ENCODE results near the gene DCANP1.

DNA sequence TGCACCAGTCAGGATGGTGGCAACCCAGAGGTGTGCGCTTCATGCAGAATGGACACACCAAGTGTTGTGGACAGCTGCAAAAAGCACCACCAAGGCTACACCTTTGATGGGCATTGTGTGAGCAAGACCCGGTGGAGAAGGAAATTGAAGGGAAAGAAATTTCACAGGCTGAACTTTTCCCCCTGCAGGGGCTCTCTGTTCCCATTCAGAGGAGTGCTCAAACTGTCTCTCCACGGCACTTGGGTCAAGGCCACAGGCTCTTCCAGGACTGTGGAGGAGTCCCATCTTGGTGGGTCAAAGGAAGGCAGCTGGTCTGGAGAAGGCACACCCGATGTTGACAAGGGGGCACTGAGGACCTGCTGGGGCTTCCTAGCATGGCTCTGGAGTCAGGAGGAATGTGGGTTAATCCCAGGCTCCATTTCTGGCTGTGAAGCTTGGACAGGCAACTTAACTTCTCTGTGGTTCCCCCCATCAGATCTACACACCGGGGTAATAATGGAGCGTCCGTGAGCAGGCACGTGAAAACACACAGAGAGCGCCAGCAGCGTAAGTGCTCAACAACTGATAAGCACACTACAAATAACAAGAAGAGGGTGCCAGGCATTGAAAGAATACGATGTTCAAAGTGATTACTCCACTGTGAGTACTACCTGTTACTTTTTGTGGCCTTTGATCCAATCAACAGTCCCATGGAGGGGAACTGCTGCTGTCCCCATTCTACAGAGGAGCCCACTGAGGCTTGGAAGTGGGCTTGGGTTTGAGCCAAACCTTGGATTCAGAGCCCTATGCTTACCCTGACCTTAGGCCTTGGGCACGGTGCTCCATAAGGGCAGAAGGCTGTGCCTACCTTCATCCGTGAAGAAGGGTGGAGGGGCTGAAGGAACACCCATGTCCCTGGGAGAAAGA lies 39.2 kb upstream of the DCANP1 start:
- TF ChIP-seq, protein P1, sequence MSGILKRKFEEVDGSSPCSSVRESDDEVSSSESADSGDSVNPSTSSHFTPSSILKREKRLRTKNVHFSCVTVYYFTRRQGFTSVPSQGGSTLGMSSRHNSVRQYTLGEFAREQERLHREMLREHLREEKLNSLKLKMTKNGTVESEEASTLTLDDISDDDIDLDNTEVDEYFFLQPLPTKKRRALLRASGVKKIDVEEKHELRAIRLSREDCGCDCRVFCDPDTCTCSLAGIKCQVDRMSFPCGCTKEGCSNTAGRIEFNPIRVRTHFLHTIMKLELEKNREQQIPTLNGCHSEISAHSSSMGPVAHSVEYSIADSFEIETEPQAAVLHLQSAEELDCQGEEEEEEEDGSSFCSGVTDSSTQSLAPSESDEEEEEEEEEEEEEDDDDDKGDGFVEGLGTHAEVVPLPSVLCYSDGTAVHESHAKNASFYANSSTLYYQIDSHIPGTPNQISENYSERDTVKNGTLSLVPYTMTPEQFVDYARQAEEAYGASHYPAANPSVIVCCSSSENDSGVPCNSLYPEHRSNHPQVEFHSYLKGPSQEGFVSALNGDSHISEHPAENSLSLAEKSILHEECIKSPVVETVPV (CRISPR knock-in tag; IDR thresholded peaks at IDR 0.05): no peak
- TF ChIP-seq CSDC2 (CRISPR knock-in tag; IDR thresholded peaks at IDR 0.05) (no peak), PPARA (CRISPR knock-in tag; IDR thresholded peaks at IDR 0.05; ENCODE audit: borderline replicate concordance) (no peak), ZFP3 (CRISPR knock-in tag; IDR thresholded peaks at IDR 0.05) (no peak), ARNTL (CRISPR knock-in tag; IDR thresholded peaks at IDR 0.05; ENCODE audit: borderline replicate concordance, low read depth) (no peak), OSR1 (CRISPR knock-in tag; IDR thresholded peaks at IDR 0.05) (no peak), ZFP30 (CRISPR knock-in tag; IDR thresholded peaks at IDR 0.05) (no peak)
- TF ChIP-seq, protein P2, sequence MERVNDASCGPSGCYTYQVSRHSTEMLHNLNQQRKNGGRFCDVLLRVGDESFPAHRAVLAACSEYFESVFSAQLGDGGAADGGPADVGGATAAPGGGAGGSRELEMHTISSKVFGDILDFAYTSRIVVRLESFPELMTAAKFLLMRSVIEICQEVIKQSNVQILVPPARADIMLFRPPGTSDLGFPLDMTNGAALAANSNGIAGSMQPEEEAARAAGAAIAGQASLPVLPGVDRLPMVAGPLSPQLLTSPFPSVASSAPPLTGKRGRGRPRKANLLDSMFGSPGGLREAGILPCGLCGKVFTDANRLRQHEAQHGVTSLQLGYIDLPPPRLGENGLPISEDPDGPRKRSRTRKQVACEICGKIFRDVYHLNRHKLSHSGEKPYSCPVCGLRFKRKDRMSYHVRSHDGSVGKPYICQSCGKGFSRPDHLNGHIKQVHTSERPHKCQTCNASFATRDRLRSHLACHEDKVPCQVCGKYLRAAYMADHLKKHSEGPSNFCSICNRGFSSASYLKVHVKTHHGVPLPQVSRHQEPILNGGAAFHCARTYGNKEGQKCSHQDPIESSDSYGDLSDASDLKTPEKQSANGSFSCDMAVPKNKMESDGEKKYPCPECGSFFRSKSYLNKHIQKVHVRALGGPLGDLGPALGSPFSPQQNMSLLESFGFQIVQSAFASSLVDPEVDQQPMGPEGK (CRISPR knock-in tag; IDR thresholded peaks at IDR 0.05; ENCODE audit: borderline replicate concordance): no peak
- TF ChIP-seq, protein P3, sequence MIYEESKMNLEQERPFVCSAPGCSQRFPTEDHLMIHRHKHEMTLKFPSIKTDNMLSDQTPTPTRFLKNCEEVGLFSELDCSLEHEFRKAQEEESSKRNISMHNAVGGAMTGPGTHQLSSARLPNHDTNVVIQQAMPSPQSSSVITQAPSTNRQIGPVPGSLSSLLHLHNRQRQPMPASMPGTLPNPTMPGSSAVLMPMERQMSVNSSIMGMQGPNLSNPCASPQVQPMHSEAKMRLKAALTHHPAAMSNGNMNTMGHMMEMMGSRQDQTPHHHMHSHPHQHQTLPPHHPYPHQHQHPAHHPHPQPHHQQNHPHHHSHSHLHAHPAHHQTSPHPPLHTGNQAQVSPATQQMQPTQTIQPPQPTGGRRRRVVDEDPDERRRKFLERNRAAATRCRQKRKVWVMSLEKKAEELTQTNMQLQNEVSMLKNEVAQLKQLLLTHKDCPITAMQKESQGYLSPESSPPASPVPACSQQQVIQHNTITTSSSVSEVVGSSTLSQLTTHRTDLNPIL (CRISPR knock-in tag; IDR thresholded peaks at IDR 0.05; ENCODE audit: low read depth): no peak

Measured in SK-N-SH treated with all-trans-retinoic acid at 6 μM for 48 hours (cell line).